Endothelial cell of umbilical vein (primary cell): ENCODE data around the gene KCNQ2. TPM values are rescaled to one million over a fixed set of nuclear protein-coding genes. Genes with fewer than 3 reads are reported as not detected.

Source experiments
- BruUV-seq: library from RNA; stranded (reverse); fragments of 400-500 nt; replicated peaks from 2 replicates; lab custom pipeline; 2021; lab: Mats Ljungman, UMichigan
- CTCF ChIA-PET: fragments of 300-600, 350-600 bp; sonication (Branson Sonifier 250); formaldehyde crosslinking; loops from one replicate; lab custom pipeline; 2021; ENCODE audit warnings: antibody characterized with exemption, inconsistent platforms; lab: Charles Lee
- POLR2A ChIA-PET: fragments of 300-600, 350-600 bp; sonication (Branson Sonifier 250); formaldehyde crosslinking; loops from one replicate; lab custom pipeline; 2021; ENCODE audit warnings: antibody characterized with exemption, inconsistent platforms; lab: Charles Lee
- DNase-seq: peaks from one replicate; pipeline ENCODE4 v3.0.0-alpha.2; 2011; ENCODE audit warnings: low read depth, low spot score
- FAIRE-seq: peaks from 2 replicates; lab custom pipeline; 2011; peaks lifted over from hg19 to GRCh38; lab: Jason Lieb, UNC
- H2AFZ ChIP-seq: 2 replicates; pipeline ENCODE4 v1.6.0; 2012; ENCODE audit warnings: low read depth, low read length, control low read depth, inconsistent platforms
- H3K27ac ChIP-seq: 2 replicates; pipeline ENCODE4 v1.5.1; 2011; ENCODE audit warnings: low read depth, mild to moderate bottlenecking, control low read depth, low read length, moderate library complexity; ENCODE audit not compliant: insufficient read depth
- H3K27me3 ChIP-seq, 2 experiments: 2 replicates each; pipeline versions ENCODE4 v1.6.0 to v1.6.1; 2011; ENCODE audit warnings: low read length in 2 of 2, mixed read lengths in 1 of 2; ENCODE audit not compliant: control insufficient read depth in 2 of 2, insufficient read depth in 2 of 2
- H3K36me3 ChIP-seq, 2 experiments: 2 replicates in 1 of 2; 3 replicates in 1 of 2; pipeline ENCODE4 v1.5.1; 2011; ENCODE audit warnings: low read length in 2 of 2, mild to moderate bottlenecking in 1 of 2, moderate library complexity in 1 of 2; ENCODE audit not compliant: control insufficient read depth in 2 of 2, insufficient read depth in 2 of 2; ENCODE audit errors: extremely low read depth in 1 of 2
- H3K4me1 ChIP-seq: 3 replicates; pipeline ENCODE4 v1.5.1; 2011; ENCODE audit warnings: mild to moderate bottlenecking, low read length; ENCODE audit not compliant: control insufficient read depth, insufficient read depth; ENCODE audit errors: extremely low read depth
- H3K4me2 ChIP-seq: 2 replicates; pipeline ENCODE4 v1.6.1; 2011; ENCODE audit warnings: low read length, control low read depth, mixed read lengths; ENCODE audit not compliant: insufficient read depth
- H3K4me3 ChIP-seq, 3 experiments: fragments of 200-600 bp in 1 of 3; sonication (generic), shearing (Covaris generic) in 1 of 3; replicated peaks in 1 of 3; 2 replicates each; pipeline ENCODE4 v1.5.1; 2011 to 2016; ENCODE audit warnings: control low read depth in 3 of 3, low read length in 3 of 3, mild to moderate bottlenecking in 2 of 3, inconsistent platforms in 1 of 3, low read depth in 1 of 3, moderate library complexity in 1 of 3; ENCODE audit not compliant: insufficient read depth in 1 of 3
- H3K79me2 ChIP-seq: 2 replicates; pipeline ENCODE4 v1.6.0; 2012; ENCODE audit warnings: low read length, inconsistent platforms; ENCODE audit not compliant: control insufficient read depth, insufficient read depth
- H3K9ac ChIP-seq: replicated peaks from 2 replicates; pipeline ENCODE3; 2011; ENCODE audit warnings: low read length, control low read depth; ENCODE audit not compliant: insufficient read depth; ENCODE audit errors: extremely low read depth
- H3K9me1 ChIP-seq: replicated peaks from 3 replicates; pipeline ENCODE4 v1.6.0; 2011; ENCODE audit warnings: mild to moderate bottlenecking, low read length; ENCODE audit not compliant: control insufficient read depth, insufficient read depth; ENCODE audit errors: extremely low read depth
- H3K9me3 ChIP-seq: replicated peaks from 2 replicates; pipeline ENCODE4 v1.5.1; 2012; ENCODE audit warnings: low read length, inconsistent platforms; ENCODE audit not compliant: control insufficient read depth, insufficient read depth
- H4K20me1 ChIP-seq: replicated peaks from 2 replicates; pipeline ENCODE3; 2011; ENCODE audit warnings: mild to moderate bottlenecking, low read length; ENCODE audit not compliant: control insufficient read depth, insufficient read depth; ENCODE audit errors: extremely low read depth
- CTCF ChIP-seq, 2 donors: IDR thresholded peaks; 1 replicate in 1 of 2; 2 replicates in 1 of 2; pipeline ENCODE4 v1.5.1; 2011; ENCODE audit warnings: low read length in 2 of 2, mild to moderate bottlenecking in 2 of 2, moderate library complexity in 2 of 2, control low read depth in 1 of 2, inconsistent platforms in 1 of 2, low read depth in 1 of 2; ENCODE audit not compliant: insufficient read depth in 1 of 2; ENCODE audit errors: extremely low read depth in 1 of 2
- EZH2 ChIP-seq: IDR thresholded peaks from 2 replicates; pipeline ENCODE4 v1.6.1; 2012; ENCODE audit warnings: borderline replicate concordance, low read depth, mild to moderate bottlenecking, moderate library complexity, low read length, inconsistent platforms; ENCODE audit not compliant: severe bottlenecking
- FOS ChIP-seq: IDR thresholded peaks from 2 replicates; pipeline ENCODE4 v1.6.1; 2011; ENCODE audit warnings: mild to moderate bottlenecking, low read length, moderate library complexity, borderline replicate concordance; ENCODE audit not compliant: insufficient read depth
- GATA2 ChIP-seq: IDR thresholded peaks from 2 replicates; pipeline ENCODE4 v1.7.0; 2011; ENCODE audit warnings: low read depth, mild to moderate bottlenecking, moderate library complexity, mixed read lengths, low read length; ENCODE audit not compliant: insufficient read length, insufficient read depth
- JUN ChIP-seq: IDR thresholded peaks from 2 replicates; pipeline ENCODE4 v1.6.1; 2011; ENCODE audit warnings: borderline replicate concordance, low read depth; ENCODE audit not compliant: insufficient read length, insufficient read depth
- MYC ChIP-seq: IDR thresholded peaks from one replicate; pipeline ENCODE4 v1.6.1; 2011; ENCODE audit warnings: mild to moderate bottlenecking, low read depth, low read length
- POLR2A ChIP-seq: IDR thresholded peaks from 2 replicates; pipeline ENCODE4 v1.6.1; 2012; ENCODE audit warnings: low read depth, mild to moderate bottlenecking, control low read depth, low read length
- POLR2AphosphoS5 ChIP-seq: IDR thresholded peaks from 2 replicates; pipeline ENCODE4 v1.6.1; 2012; ENCODE audit warnings: low read depth, mild to moderate bottlenecking, control low read depth, low read length, moderate library complexity; ENCODE audit not compliant: insufficient read depth
- dilution Hi-C: fragments of 300-500 bp; cut with MboI; formaldehyde crosslinking; loops from one replicate; pipeline ENCODE4 v1.15.0; 2019; ENCODE audit warnings: low sequenced_read_pairs; ENCODE audit not compliant: extremely low pct_ligation_motif_present
- intact Hi-C: fragments of 100-400 bp; cut with micrococcal nuclease; formaldehyde crosslinking; loops from one replicate; pipeline ENCODE4 v1.10.0; 2022
- polyA plus RNA-seq, 4 experiments: library from polyadenylated mRNA; depleted of rRNA in 3 of 4; stranded (reverse) in 3 of 4; unstranded in 1 of 4; fragments of >200 nt; gene quantifications; 2 replicates each; pipeline versions ENCODE4 v1.2.1 to v1.2.3, GENCODE V29; 2011 to 2012; ENCODE audit warnings: missing spikeins in 1 of 4
- total RNA-seq: library from RNA; stranded (reverse); gene quantifications from 2 replicates; pipeline ENCODE4 v1.2.3, GENCODE V29; 2021
- TF ChIP-seq, protein P1 (sequence below): IDR thresholded peaks from 2 replicates; pipeline ENCODE4 v1.6.1; 2011; ENCODE audit not compliant: insufficient read depth, insufficient read length

KCNQ2 gene
- total and polyA plus RNA-seq, 2 donors (not counting 3 experiments of a cell fraction or from before 2014, with no cell fraction given), result not detected

DNA sequence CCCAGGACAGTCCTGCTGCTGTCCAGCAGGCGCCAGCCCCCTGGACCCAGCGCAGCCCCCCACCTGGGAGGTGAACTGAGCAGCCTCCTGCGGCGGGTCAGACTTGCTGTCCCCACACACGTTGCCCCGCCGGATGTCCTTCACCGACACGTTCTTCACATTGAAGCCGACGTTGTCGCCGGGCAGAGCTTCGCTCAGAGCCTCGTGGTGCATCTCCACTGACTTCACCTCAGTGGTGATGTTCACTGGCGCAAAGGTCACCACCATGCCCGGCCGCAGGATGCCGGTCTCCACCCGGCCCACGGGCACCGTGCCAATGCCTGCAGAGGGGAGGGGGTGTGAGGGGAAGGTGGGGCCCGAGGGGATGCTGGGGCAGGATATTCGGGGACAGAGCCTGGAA, 18.0 kb upstream of the KCNQ2 start:
- ChIA-PET CTCF (no interaction called here), POLR2A (no interaction called here)
- Histone ChIP-seq H3K27me3 (no peaks in the 10 kb centered on the region), H3K36me3 (no peaks in the 10 kb centered on the region), H3K79me2 (no peaks in the 10 kb centered on the region), H4K20me1 (no peaks in the 10 kb centered on the region), H3K4me1 (no peaks in the 10 kb centered on the region), H2AFZ (no peak overlapping the region), H3K9me1 (no peaks in the 10 kb centered on the region), H3K27ac (no peak overlapping the region), H3K9ac (no peak overlapping the region), H3K4me2 (no peak overlapping the region), H3K4me3 (no peak overlapping the region), H3K9me3 (no peaks in the 10 kb centered on the region)
- dilution Hi-C loops, result no loop called here
- BruUV-seq, result no TSS peak
- DNase-seq (no peak), FAIRE-seq (no peak)
- TF ChIP-seq CTCF (IDR thresholded peaks at IDR 0.05; ENCODE audit: extremely low read depth in 1 of 2, insufficient read depth in 1 of 2, low read depth in 1 of 2, low read length in 2 of 2) (no peak), GATA2 (no peak), FOS (no peak), JUN (no peak), MYC (no peak), POLR2AphosphoS5 (no peak), POLR2A (no peak), EZH2 (no peak)
- TF ChIP-seq, protein P1, sequence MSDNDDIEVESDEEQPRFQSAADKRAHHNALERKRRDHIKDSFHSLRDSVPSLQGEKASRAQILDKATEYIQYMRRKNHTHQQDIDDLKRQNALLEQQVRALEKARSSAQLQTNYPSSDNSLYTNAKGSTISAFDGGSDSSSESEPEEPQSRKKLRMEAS, result no peak
- intact Hi-C loops, result no loop called here
